GM12878 (cell line): ENCODE data around the gene AMT. TPM values are rescaled to one million over a fixed set of nuclear protein-coding genes. Genes with fewer than 3 reads are reported as not detected.

Experiments
- ATAC-seq: fragments of 200-7000 bp; cut with Tn5 transposase; 3 replicates; pipeline ENCODE4 v1.9.1; 2020; ENCODE audit warnings: mild to moderate bottlenecking, moderate library complexity
- BruUV-seq: library from RNA; stranded (reverse); fragments of 400-500 nt; replicated peaks from 2 replicates; lab custom pipeline; 2021; lab: Mats Ljungman, UMichigan
- CTCF ChIA-PET: fragments of 300-600 bp; sonication (Branson Sonifier 250); formaldehyde crosslinking; extraction: SDS; loops from one replicate; lab custom pipeline; 2021; ENCODE audit warnings: inconsistent platforms; lab: Yijun Ruan, JAX
- POLR2A ChIA-PET: fragments of 350-600 bp; formaldehyde crosslinking; extraction: SDS; loops from one replicate; lab custom pipeline; 2021; ENCODE audit warnings: inconsistent platforms; lab: Charles Lee
- RAD21 ChIA-PET: fragments of 300-600 bp; sonication (Branson Sonifier 250); formaldehyde crosslinking; loops from one replicate; lab custom pipeline; 2023; ENCODE audit warnings: antibody characterized with exemption; ENCODE audit not compliant: unreplicated experiment; lab: Charles Lee
- SMC1A ChIA-PET: fragments of 300-600 bp; sonication (Branson Sonifier 250); formaldehyde crosslinking; loops from one replicate; lab custom pipeline; 2023; ENCODE audit not compliant: unreplicated experiment, uncharacterized antibody; lab: Charles Lee
- DNase-seq: peaks from one replicate; pipeline ENCODE4 v3.0.0-alpha.2; 2011; ENCODE audit warnings: low read depth, low spot score
- FAIRE-seq: peaks from 3 replicates; lab custom pipeline; 2011; peaks lifted over from hg19 to GRCh38; lab: Jason Lieb, UNC
- H2AFZ ChIP-seq: 2 replicates; pipeline ENCODE4 v1.6.0; 2011; ENCODE audit warnings: low read depth, low read length, control low read depth; ENCODE audit not compliant: control insufficient read depth
- H3K27ac ChIP-seq: 2 replicates; pipeline ENCODE4 v1.5.1; 2011; ENCODE audit warnings: control low read depth; ENCODE audit not compliant: control insufficient read depth, insufficient read depth
- H3K27me3 ChIP-seq, 2 experiments: replicated peaks in 1 of 2; 2 replicates each; pipeline versions ENCODE4 v1.6.0 to v1.6.1; 2011; ENCODE audit warnings: low read length in 1 of 2; ENCODE audit not compliant: control insufficient read depth in 2 of 2, insufficient read depth in 2 of 2
- H3K36me3 ChIP-seq, 2 experiments: 2 replicates each; pipeline ENCODE4 v1.5.1; 2011; ENCODE audit warnings: low read length in 1 of 2; ENCODE audit not compliant: control insufficient read depth in 2 of 2, insufficient read depth in 2 of 2
- H3K4me1 ChIP-seq: 2 replicates; pipeline ENCODE4 v1.6.1; 2011; ENCODE audit warnings: mild to moderate bottlenecking, low read length, moderate library complexity, mixed read lengths; ENCODE audit not compliant: control insufficient read depth, insufficient read depth
- H3K4me2 ChIP-seq: 2 replicates; pipeline ENCODE4 v1.6.0; 2011; ENCODE audit warnings: control low read depth; ENCODE audit not compliant: control insufficient read depth, insufficient read depth
- H3K4me3 ChIP-seq: fragments of 200-600 bp; sonication (generic); 2 replicates; pipeline ENCODE4 v1.5.1; 2016
- H3K79me2 ChIP-seq: 2 replicates; pipeline ENCODE4 v1.6.0; 2011; ENCODE audit warnings: low read length; ENCODE audit not compliant: control insufficient read depth, insufficient read depth
- H3K9ac ChIP-seq: 2 replicates; pipeline ENCODE4 v1.8.0; 2011; ENCODE audit warnings: low read length, control low read depth, mixed read lengths; ENCODE audit not compliant: control insufficient read depth, insufficient read depth
- H3K9me3 ChIP-seq: replicated peaks from 3 replicates; pipeline ENCODE4 v1.5.1; 2011; ENCODE audit warnings: mild to moderate bottlenecking, low read length; ENCODE audit not compliant: control insufficient read depth, insufficient read depth
- H4K20me1 ChIP-seq: 2 replicates; pipeline ENCODE4 v1.6.0; 2011; ENCODE audit not compliant: control insufficient read depth, insufficient read depth
- CEBPB ChIP-seq, 2 experiments: fragments of 150-350 bp in 1 of 2; IDR thresholded peaks; 2 replicates each; pipeline ENCODE4 v1.6.1; 2012 to 2014; ENCODE audit warnings: low read depth in 2 of 2, low read length in 2 of 2, borderline replicate concordance in 1 of 2, inconsistent platforms in 1 of 2
- CREM ChIP-seq: IDR thresholded peaks from 2 replicates; pipeline ENCODE4 v1.6.1; 2014; ENCODE audit warnings: antibody characterized with exemption, low read depth
- EED ChIP-seq: sonication (generic); IDR thresholded peaks from 2 replicates; pipeline ENCODE4 v1.6.1; 2016; ENCODE audit warnings: antibody characterized with exemption, low read depth
- GATAD2B ChIP-seq: fragments of 450-650 bp; conservative IDR thresholded peaks from 2 replicates; pipeline ENCODE4 v1.6.1; 2017; ENCODE audit warnings: low read depth, mild to moderate bottlenecking, moderate library complexity
- IKZF1 ChIP-seq: fragments of 450-650 bp; conservative IDR thresholded peaks from 2 replicates; pipeline ENCODE4 v1.6.1; 2017; ENCODE audit warnings: antibody characterized with exemption, mild to moderate bottlenecking
- MTA3 ChIP-seq: IDR thresholded peaks from 2 replicates; pipeline ENCODE4 v1.6.1; 2012; ENCODE audit warnings: low read length, inconsistent platforms, borderline replicate concordance
- SPI1 ChIP-seq: IDR thresholded peaks from 2 replicates; pipeline ENCODE4 v1.6.1; 2011; ENCODE audit warnings: low read depth, mild to moderate bottlenecking, low read length, moderate library complexity, borderline replicate concordance; ENCODE audit not compliant: insufficient read depth
- STAT1 ChIP-seq: fragments of 450-650 bp; conservative IDR thresholded peaks from 2 replicates; pipeline ENCODE4 v1.6.1; 2014; ENCODE audit warnings: antibody characterized with exemption, mild to moderate bottlenecking
- WGBS: methylation state at CpG from one replicate; pipeline ENCODE4 v1.1.6; 2016; ENCODE audit warnings: low lambda C conversion rate; ENCODE audit not compliant: insufficient replicate concordance, insufficient coverage; ENCODE audit errors: missing lambda C conversion rate; 5-methylcytosine and 5-hydroxymethylcytosine counted together
- in situ Hi-C: fragments of 300-500 bp; cut with MboI; formaldehyde crosslinking; loops from 9 replicates; pipeline ENCODE4 v1.14.3; 2018; ENCODE audit warnings: mixed read lengths
- intact Hi-C: fragments of 100-400 bp; cut with micrococcal nuclease; formaldehyde crosslinking; loops from one replicate; pipeline ENCODE4 v1.14.2; 2022; ENCODE audit not compliant: unreplicated experiment
- polyA plus RNA-seq, 11 experiments: library from polyadenylated mRNA; depleted of rRNA in 4 of 11; unstranded in 6 of 11; stranded (reverse) in 5 of 11; fragments of >200 nt; fragmentation: Nextera tagmentation in 4 of 11; fragmentation: Illumina TruSeq in 1 of 11; extraction: Ambion mirVana in 4 of 11; extraction: Trizol in 1 of 11; gene quantifications; 1 replicate in 1 of 11; 2 replicates in 10 of 11; pipeline versions ENCODE4 v1.2.1 to v1.2.3, GENCODE V29; 2011 to 2016; ENCODE audit warnings: inconsistent platforms in 2 of 11, missing spikeins in 2 of 11, low read depth in 1 of 11
- total RNA-seq, 4 experiments: library from RNA; depleted of rRNA in 3 of 4; stranded (reverse); fragments of >200 nt in 3 of 4; fragmentation: Illumina TruSeq in 1 of 4; extraction: Trizol in 1 of 4; gene quantifications; 2 replicates each; pipeline versions ENCODE4 v1.2.1 to v1.2.3, GENCODE V29; 2013 to 2021
- TF ChIP-seq, protein P1 (sequence below): IDR thresholded peaks from 2 replicates; pipeline ENCODE4 v1.6.1; 2012; ENCODE audit warnings: improper control_type of control experiment, low read depth, low read length; ENCODE audit not compliant: insufficient replicate concordance

AMT gene
- total and polyA plus RNA-seq, 10 of the 15 experiments (the other 5 are each of a cell fraction or from before 2014, with no cell fraction given), result 0.45 to 7.2 (median 2.6) TPM

DNA sequence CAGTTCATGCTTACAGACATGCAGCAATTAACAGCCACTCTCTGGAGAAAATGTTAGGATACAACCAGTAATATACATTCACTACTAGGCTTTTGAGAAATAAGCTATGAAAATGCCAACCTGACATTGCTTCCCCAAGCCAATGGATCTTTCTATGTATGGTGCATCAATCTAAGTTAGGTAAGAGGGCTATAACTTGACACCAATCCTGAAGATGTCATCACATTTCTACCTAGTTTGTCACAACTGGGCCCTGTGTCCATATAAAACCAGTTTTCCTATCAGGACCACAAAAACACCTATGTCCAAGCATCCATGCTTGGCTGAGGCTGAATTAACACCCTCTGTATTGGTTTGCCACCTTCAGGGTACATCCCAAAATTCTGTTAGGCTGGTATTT is 50.3 kb downstream of the AMT start:
- Histone ChIP-seq H3K9me3 (peaks cover under 1% of the 10 kb centered on the region; the same call in 1 of the 3 replicates), H3K27ac (no peak overlapping the region), H3K79me2 (peaks cover 42% of the 10 kb centered on the region), H3K4me1 (peaks cover under 1% of the 10 kb centered on the region; the same call in 1 of the 2 replicates), H4K20me1 (no peaks in the 10 kb centered on the region; the same call in 1 of the 2 replicates), H3K4me2 (no peak overlapping the region), H3K27me3 (no peaks in the 10 kb centered on the region), H3K9ac (no peak overlapping the region), H3K4me3 (no peak overlapping the region), H2AFZ (no peak overlapping the region), H3K36me3 (peaks cover 21 to 31% of the 10 kb centered on the region in 2 experiments)
- no TSS peak for BruUV-seq
- ATAC-seq (no peak), DNase-seq (no peak), FAIRE-seq (no peak)
- POLR2A ChIA-PET, result no interaction called here
- TF ChIP-seq IKZF1 (no peak), EED (no peak)
- intact Hi-C loops (no loop called here), in situ Hi-C loops (no loop called here)
- SMC1A ChIA-PET, result no interaction called here
- RAD21 ChIA-PET, result no interaction called here
- CTCF ChIA-PET, result no interaction called here

DNA sequence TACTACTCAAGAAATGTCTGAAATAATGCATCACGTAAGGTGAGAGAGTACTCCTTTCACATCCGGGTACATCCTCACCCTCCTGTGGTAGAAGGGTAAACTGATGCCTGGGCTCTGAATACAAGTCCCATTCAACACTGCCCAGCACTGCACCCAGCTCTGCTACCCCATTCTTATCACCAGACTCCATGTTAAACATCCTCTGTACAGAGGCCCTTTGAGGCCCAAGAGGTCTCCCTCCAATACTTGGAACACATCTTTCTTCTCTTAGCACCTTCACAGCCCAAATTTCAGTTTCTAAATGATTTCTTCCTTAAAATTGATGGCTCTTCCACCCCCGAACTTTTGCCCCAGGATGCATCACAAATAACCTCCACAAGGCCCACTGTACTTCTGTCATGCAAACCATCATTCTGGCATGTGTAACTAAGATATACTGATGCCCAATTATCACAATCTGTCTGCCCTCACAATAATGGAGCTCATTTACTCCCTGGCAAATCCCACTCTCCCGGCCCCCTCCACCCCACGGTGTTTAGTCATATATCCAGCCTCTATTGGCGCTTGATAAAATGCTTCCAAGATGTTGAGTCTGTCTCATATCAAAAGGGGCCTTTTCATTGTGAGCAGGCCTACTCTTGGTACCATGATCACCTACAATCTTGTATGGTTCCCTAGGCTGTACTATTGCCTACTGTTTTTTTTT is 51.5 kb downstream of the AMT start:
- Histone ChIP-seq H3K36me3 (peaks cover 30 to 38% of the 10 kb centered on the region in 2 experiments), H4K20me1 (no peaks in the 10 kb centered on the region; the same call in 1 of the 2 replicates), H3K27ac (no peak overlapping the region), H3K4me1 (no peaks in the 10 kb centered on the region), H3K9me3 (no peaks in the 10 kb centered on the region), H3K79me2 (peaks cover 36% of the 10 kb centered on the region), H2AFZ (no peak overlapping the region), H3K27me3 (no peaks in the 10 kb centered on the region), H3K4me2 (no peak overlapping the region), H3K4me3 (no peak overlapping the region), H3K9ac (no peak overlapping the region)
- in situ Hi-C loops, result no loop called here
- TSS peak; percentile 38 for BruUV-seq
- ChIA-PET POLR2A (interaction anchor here (0.7 kb wide), 2 partner anchors 31 to 79 kb away, joined by 3 to 4 read pairs; partner anchors contain the start of gene USP4), CTCF (interaction anchor here (1.2 to 1.3 kb wide), 2 partner anchors 11 to 14 kb away, joined by 3 to 4 read pairs; no protein-coding TSS in a partner anchor), SMC1A (interaction anchor here (0.6 to 1.0 kb wide), 2 partner anchors 18 to 322 kb away, joined by 3 read pairs; no protein-coding TSS in a partner anchor), RAD21 (interaction anchor here (1.3 kb wide), 1 partner anchor 39 kb away, joined by 3 read pairs; no protein-coding TSS in a partner anchor)
- ATAC-seq, result no peak
- FAIRE-seq, result no peak
- no peak for DNase-seq
- TF ChIP-seq, protein P1, sequence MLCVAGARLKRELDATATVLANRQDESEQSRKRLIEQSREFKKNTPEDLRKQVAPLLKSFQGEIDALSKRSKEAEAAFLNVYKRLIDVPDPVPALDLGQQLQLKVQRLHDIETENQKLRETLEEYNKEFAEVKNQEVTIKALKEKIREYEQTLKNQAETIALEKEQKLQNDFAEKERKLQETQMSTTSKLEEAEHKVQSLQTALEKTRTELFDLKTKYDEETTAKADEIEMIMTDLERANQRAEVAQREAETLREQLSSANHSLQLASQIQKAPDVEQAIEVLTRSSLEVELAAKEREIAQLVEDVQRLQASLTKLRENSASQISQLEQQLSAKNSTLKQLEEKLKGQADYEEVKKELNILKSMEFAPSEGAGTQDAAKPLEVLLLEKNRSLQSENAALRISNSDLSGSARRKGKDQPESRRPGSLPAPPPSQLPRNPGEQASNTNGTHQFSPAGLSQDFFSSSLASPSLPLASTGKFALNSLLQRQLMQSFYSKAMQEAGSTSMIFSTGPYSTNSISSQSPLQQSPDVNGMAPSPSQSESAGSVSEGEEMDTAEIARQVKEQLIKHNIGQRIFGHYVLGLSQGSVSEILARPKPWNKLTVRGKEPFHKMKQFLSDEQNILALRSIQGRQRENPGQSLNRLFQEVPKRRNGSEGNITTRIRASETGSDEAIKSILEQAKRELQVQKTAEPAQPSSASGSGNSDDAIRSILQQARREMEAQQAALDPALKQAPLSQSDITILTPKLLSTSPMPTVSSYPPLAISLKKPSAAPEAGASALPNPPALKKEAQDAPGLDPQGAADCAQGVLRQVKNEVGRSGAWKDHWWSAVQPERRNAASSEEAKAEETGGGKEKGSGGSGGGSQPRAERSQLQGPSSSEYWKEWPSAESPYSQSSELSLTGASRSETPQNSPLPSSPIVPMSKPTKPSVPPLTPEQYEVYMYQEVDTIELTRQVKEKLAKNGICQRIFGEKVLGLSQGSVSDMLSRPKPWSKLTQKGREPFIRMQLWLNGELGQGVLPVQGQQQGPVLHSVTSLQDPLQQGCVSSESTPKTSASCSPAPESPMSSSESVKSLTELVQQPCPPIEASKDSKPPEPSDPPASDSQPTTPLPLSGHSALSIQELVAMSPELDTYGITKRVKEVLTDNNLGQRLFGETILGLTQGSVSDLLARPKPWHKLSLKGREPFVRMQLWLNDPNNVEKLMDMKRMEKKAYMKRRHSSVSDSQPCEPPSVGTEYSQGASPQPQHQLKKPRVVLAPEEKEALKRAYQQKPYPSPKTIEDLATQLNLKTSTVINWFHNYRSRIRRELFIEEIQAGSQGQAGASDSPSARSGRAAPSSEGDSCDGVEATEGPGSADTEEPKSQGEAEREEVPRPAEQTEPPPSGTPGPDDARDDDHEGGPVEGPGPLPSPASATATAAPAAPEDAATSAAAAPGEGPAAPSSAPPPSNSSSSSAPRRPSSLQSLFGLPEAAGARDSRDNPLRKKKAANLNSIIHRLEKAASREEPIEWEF, result no peak
- TF ChIP-seq STAT1 (no peak), SPI1 (no peak), MTA3 (no peak), GATAD2B (no peak), CEBPB (IDR thresholded peaks at IDR 0.05; ENCODE audit: borderline replicate concordance in 1 of 2, low read depth in 2 of 2, low read length in 2 of 2) (no peak), CREM (no peak)
- intact Hi-C loops, result no loop called here
- 59% methylated on average over 6 of the region's 6 CpGs for WGBS
